Lung (tissue), 12 donors: Measurements from ENCODE around the gene PPP4R1. TPM values are rescaled to one million over a fixed set of nuclear protein-coding genes. Genes with fewer than 3 reads are reported as not detected.

ENCODE experiments used
- ATAC-seq: fragments of 200-7000 bp; cut with Tn5 transposase; one replicate; pipeline ENCODE4 v1.9.1; 2020; ENCODE audit warnings: moderate number of reproducible peaks; ENCODE audit not compliant: insufficient read depth, low FRiP score
- DNase-seq, 3 donors: peaks; one replicate each; pipeline ENCODE4 v3.0.0-alpha.2; 2013 to 2017
- H3K27ac ChIP-seq, 2 donors: one replicate each; pipeline ENCODE4 v1.5.1; 2013; ENCODE audit warnings: mild to moderate bottlenecking in 2 of 2, moderate library complexity in 2 of 2, control low read depth in 1 of 2, inconsistent platforms in 1 of 2, low read depth in 1 of 2, low read length in 1 of 2
- H3K27me3 ChIP-seq, 3 donors: one replicate each; pipeline ENCODE4 v1.5.1; 2013; ENCODE audit warnings: low read length in 2 of 3; ENCODE audit not compliant: control insufficient read depth in 3 of 3, insufficient read depth in 3 of 3
- H3K36me3 ChIP-seq, 4 donors: one replicate each; pipeline ENCODE4 v1.5.1; 2013; ENCODE audit warnings: low read length in 4 of 4, mild to moderate bottlenecking in 1 of 4, moderate library complexity in 1 of 4; ENCODE audit not compliant: control insufficient read depth in 4 of 4, insufficient read depth in 4 of 4
- H3K4me1 ChIP-seq, 5 donors: one replicate each; pipeline ENCODE4 v1.5.1; 2013; ENCODE audit warnings: low read length in 5 of 5, mild to moderate bottlenecking in 2 of 5, moderate library complexity in 1 of 5; ENCODE audit not compliant: control insufficient read depth in 5 of 5, insufficient read depth in 5 of 5
- H3K4me3 ChIP-seq: one replicate; pipeline ENCODE4 v1.5.1; 2013; ENCODE audit warnings: mild to moderate bottlenecking, control low read depth, moderate library complexity
- H3K9ac ChIP-seq, 2 donors: one replicate each; pipeline ENCODE4 v1.5.1; 2013; ENCODE audit warnings: low read length in 2 of 2, control low read depth in 1 of 2; ENCODE audit not compliant: insufficient read depth in 1 of 2
- H3K9me3 ChIP-seq, 4 donors: one replicate each; pipeline ENCODE4 v1.5.1; 2013; ENCODE audit warnings: low read length in 3 of 4, mild to moderate bottlenecking in 1 of 4, moderate library complexity in 1 of 4; ENCODE audit not compliant: control insufficient read depth in 4 of 4, insufficient read depth in 3 of 4
- WGBS, 2 donors: extraction: QIAGEN DNeasy Blood & Tissue Kit; methylation state at CpG; one replicate each; pipeline ENCODE4 v1.1.7; 2013; 5-methylcytosine and 5-hydroxymethylcytosine counted together
- polyA plus RNA-seq, 2 donors: library from polyadenylated mRNA; stranded (reverse); fragments of 200-250 nt; gene quantifications; one replicate each; pipeline ENCODE4 v1.2.1, GENCODE V29; 2013
- total RNA-seq, 2 donors: library from RNA; depleted of rRNA in 1 of 2; stranded (reverse); fragments of >200 nt in 1 of 2; gene quantifications; one replicate each; pipeline ENCODE4 v1.2.1, GENCODE V29; 2014 to 2021
- TF ChIP-seq, protein P1 (sequence below): IDR thresholded peaks from 2 replicates; pipeline ENCODE4 v1.5.1; 2012; ENCODE audit warnings: mild to moderate bottlenecking; ENCODE audit errors: control extremely low read depth, extremely low read depth
- donor health status: control.
- donor health status: control.
- donor health status: Bipolar disorder and iron deficiency.
- donor health status: healthy.
- donor health status: DM: yes; HTN: yes; CAD: no.

Gene PPP4R1
- total and polyA plus RNA-seq, 4 donors, result 34.4 to 190 (median 99.0) TPM

DNA sequence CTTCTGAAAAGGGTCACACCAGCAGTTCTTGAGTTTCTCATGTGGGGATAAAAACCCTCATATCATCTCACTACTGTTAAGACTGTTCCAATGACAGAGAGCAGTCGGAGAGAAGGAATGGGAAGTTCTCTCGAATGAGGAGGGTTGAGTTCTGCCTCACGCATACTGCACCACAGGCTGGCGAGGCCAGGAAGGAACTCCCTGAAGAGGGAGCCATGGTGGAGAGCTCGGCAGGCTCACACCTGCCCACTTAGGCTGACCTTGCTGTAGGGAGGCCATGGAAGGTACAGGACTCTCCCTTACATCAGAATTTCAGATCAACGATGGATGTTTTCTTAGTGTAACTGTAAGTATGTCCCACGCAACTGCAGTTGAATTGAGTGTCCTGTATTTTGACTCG is 74.4 kb downstream of the PPP4R1 start:
- H3K9me3 ChIP-seq, result peaks cover 0 to under 1% (median 0%) of the 10 kb centered on the region in 4 donors
- DNase-seq (no peak), ATAC-seq (no peak)
- TF ChIP-seq, protein P1, sequence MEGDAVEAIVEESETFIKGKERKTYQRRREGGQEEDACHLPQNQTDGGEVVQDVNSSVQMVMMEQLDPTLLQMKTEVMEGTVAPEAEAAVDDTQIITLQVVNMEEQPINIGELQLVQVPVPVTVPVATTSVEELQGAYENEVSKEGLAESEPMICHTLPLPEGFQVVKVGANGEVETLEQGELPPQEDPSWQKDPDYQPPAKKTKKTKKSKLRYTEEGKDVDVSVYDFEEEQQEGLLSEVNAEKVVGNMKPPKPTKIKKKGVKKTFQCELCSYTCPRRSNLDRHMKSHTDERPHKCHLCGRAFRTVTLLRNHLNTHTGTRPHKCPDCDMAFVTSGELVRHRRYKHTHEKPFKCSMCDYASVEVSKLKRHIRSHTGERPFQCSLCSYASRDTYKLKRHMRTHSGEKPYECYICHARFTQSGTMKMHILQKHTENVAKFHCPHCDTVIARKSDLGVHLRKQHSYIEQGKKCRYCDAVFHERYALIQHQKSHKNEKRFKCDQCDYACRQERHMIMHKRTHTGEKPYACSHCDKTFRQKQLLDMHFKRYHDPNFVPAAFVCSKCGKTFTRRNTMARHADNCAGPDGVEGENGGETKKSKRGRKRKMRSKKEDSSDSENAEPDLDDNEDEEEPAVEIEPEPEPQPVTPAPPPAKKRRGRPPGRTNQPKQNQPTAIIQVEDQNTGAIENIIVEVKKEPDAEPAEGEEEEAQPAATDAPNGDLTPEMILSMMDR, result no peak
- H3K9ac ChIP-seq, result no peak overlapping the region
- no peaks in the 10 kb centered on the region for H3K27me3 ChIP-seq
- WGBS, 2 donors, result 86 to 88% methylated on average over 8 of the region's 8 CpGs
- H3K4me1 ChIP-seq, result no peaks in the 10 kb centered on the region
- no peak overlapping the region for H3K27ac ChIP-seq
- no peak overlapping the region for H3K4me3 ChIP-seq
- peaks cover 0 to 18% (median 9%) of the 10 kb centered on the region in 4 donors for H3K36me3 ChIP-seq

- Histone ChIP-seq H3K4me3 (no peak overlapping the region), H3K27ac (no peak overlapping the region), H3K36me3 (peaks cover 6 to 23% (median 14%) of the 10 kb centered on the region in 4 donors), H3K9ac (no peak overlapping the region), H3K27me3 (no peaks in the 10 kb centered on the region), H3K4me1 (no peaks in the 10 kb centered on the region), H3K9me3 (peaks cover 0 to 4% (median 0%) of the 10 kb centered on the region in 4 donors)
- WGBS, 2 donors, result 97 to 98% methylated on average over 6 of the region's 6 CpGs
- DNase-seq (no peak), ATAC-seq (no peak)
- TF ChIP-seq, protein P1, result no peak
Observed at GRCh38 chr18:9539283-9539682, 75.1 kb downstream of the PPP4R1 start.

DNA sequence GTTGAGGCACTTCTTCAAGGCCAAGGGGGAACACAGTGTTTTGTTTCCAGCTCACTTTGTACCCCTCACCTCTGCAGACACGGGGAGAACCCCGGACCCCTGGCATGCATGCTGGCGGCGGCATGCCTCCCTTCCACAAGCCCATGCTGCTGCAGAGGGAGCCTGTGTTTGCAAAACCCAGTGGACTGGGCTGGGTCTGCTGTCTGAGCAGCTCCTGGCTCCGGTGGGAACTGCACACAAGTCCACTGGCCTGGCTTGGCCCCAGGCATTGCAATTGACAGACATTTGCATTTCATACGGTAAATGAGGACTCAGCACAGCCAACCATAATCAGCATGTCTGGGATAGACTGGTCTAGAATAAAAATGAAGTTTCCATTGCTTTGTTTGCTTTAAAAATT is 76.7 kb downstream of the PPP4R1 start:
- peaks cover 0 to 4% (median 0%) of the 10 kb centered on the region in 4 donors for H3K9me3 ChIP-seq
- no peak for ATAC-seq
- peaks cover 12 to 33% (median 22%) of the 10 kb centered on the region in 4 donors for H3K36me3 ChIP-seq
- no peak overlapping the region for H3K4me3 ChIP-seq
- 88 to 90% methylated on average over 6 of the region's 6 CpGs for WGBS, 2 donors
- no peak for DNase-seq
- H3K27me3 ChIP-seq, result no peaks in the 10 kb centered on the region
- H3K9ac ChIP-seq, result no peak overlapping the region
- no peak overlapping the region for H3K27ac ChIP-seq
- TF ChIP-seq, protein P1, result no peak
- H3K4me1 ChIP-seq, result no peaks in the 10 kb centered on the region
